ENCODE data around the gene SPAG17. TPM values are rescaled to one million over a fixed set of nuclear protein-coding genes. Genes with fewer than 3 reads are reported as not detected.
A peak's percentile ranks its signal among the peaks of the same experiment; 100 is the strongest.

SPAG17 gene
- total RNA-seq, 1 donor = 0.09 TPM

DNA sequence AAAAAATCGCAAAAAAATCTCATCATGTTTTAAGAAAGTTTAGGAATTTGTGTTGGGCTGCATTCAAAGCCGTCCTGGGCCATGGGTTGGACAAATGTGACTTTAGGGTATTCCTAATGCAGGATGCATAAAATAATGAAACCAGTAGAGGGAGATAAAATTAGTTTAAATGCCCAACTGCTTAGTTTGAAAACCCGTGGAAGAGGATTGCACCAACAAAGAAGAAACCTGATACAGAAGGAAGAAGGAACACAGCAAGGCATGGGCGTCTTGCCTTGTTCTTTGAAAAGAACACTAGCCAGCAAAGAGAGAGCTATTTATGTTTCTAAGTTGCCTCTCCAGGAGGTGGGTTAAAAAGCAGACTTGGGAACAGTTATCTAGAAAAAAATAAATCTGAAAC is 217.6 kb downstream of the SPAG17 start:
- H3K4me3 ChIP-seq (ENCODE audit: low read depth, low read length) = no peak overlapping the region
- TF ChIP-seq, protein P1, sequence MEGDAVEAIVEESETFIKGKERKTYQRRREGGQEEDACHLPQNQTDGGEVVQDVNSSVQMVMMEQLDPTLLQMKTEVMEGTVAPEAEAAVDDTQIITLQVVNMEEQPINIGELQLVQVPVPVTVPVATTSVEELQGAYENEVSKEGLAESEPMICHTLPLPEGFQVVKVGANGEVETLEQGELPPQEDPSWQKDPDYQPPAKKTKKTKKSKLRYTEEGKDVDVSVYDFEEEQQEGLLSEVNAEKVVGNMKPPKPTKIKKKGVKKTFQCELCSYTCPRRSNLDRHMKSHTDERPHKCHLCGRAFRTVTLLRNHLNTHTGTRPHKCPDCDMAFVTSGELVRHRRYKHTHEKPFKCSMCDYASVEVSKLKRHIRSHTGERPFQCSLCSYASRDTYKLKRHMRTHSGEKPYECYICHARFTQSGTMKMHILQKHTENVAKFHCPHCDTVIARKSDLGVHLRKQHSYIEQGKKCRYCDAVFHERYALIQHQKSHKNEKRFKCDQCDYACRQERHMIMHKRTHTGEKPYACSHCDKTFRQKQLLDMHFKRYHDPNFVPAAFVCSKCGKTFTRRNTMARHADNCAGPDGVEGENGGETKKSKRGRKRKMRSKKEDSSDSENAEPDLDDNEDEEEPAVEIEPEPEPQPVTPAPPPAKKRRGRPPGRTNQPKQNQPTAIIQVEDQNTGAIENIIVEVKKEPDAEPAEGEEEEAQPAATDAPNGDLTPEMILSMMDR (IDR thresholded peaks at IDR 0.05; ENCODE audit: insufficient read depth, low read length) = peak; percentile 30
- peak; percentile 71 for DNase-seq (ENCODE audit: low read depth)

DNA sequence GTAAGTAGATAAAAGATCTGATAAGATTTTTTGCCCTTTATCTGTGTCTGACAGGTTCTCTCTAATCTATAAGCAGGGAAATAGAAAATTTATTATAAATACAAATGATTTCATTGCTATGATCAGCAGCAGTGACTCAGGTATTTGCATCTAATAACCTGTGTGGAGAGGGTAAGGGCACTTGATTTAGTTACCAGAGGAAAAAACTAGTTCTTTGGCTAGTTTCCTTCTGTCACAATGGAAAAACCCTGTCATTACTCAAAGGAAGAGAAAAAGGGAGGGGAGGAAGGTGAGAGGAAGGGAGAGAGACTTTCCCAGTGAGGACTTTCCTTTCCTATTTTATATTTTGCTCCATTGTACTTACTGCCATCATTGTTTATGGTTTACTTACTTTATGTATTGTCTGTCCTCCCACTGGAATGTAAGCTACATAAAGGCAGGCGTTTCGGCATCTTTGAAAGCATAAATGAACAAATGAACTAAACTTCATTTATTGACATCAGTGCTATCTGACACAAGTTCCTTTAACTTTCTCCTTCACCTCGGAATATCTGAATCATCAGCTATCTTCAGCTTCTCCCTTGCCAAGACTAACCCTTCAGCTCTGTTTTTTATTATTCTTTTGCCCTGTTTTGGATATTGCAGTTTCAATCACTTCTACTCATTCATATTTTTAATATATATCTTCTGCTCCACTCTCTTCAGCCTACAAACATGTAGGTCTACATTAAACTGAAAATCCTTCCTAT is 220.6 kb downstream of the SPAG17 start:
- peak; percentile 60 for DNase-seq (ENCODE audit: low read depth)

DNA sequence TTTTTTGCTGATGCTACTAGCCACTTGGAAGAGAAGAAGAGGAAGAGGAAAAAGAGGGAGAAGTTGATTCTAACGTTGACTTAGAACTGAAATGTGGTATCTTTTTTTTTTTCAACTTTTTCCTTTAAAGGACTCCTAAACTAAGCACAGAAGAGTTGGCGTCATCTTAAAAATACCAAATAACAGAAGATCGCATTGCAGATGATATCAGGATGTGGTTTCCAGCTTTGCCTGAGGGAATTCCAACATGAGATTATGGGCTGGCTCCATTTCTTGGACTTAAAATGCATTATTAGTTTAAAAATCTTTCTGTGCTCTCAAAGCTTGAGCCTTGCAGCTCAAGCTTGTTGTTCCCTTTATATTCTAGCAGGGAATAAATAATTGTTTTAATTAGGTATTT is 225.7 kb downstream of the SPAG17 start:
- no peak overlapping the region for H3K4me3 ChIP-seq (ENCODE audit: low read depth, low read length)
- TF ChIP-seq, protein P1 (IDR thresholded peaks at IDR 0.05; ENCODE audit: insufficient read depth, low read length) = no peak
- DNase-seq (ENCODE audit: low read depth) = peak; percentile 58

More for the DNA sequence above, 220.6 kb downstream of the SPAG17 start:
- TF ChIP-seq, protein P1 (IDR thresholded peaks at IDR 0.05; ENCODE audit: insufficient read depth, low read length) = no peak
- no peak overlapping the region for H3K4me3 ChIP-seq (ENCODE audit: low read depth, low read length)

DNA sequence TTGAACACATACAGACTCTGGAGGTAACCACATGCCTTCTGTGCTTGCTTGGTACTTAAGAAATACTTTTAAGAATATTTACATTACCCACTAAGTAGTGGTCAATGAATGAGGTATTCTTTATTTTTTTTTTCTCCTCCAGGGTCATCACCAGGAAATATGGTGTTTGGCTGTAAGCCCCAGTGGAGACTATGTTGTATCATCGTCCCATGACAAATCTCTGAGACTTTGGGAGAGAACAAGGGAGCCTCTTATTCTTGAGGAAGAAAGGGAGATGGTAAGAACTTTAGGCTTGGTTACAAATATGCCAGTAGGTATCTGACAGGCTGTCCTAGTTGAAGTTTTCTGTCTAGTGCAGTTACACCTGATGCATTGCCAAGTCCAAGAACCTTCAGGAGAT is 232.6 kb downstream of the SPAG17 start:
- no peak overlapping the region for H3K4me3 ChIP-seq (ENCODE audit: low read depth, low read length)
- TF ChIP-seq, protein P1 (IDR thresholded peaks at IDR 0.05; ENCODE audit: insufficient read depth, low read length) = no peak
- DNase-seq (ENCODE audit: low read depth) = no peak

DNA sequence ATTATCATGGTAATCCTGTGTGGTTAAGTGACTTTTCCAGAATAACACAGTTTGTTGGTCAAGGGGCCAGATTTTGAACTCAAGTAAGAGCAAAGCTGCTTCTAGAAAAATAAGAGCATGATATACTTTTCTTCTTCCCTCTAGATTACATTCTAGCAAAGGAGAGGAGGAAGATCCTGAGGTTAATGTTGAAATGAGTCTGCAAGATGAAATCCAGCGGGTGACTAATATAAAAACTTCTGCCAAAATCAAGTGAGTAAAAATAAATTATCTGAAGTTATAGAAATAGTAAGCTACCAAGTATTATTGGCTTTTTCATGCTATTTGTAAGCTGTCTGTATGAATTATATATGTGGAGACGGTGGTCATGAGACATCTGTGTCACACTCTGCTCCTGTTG is 242.7 kb downstream of the SPAG17 start:
- TF ChIP-seq, protein P1 (IDR thresholded peaks at IDR 0.05; ENCODE audit: insufficient read depth, low read length) = no peak
- H3K4me3 ChIP-seq (ENCODE audit: low read depth, low read length) = no peak overlapping the region
- peak; percentile 62 for DNase-seq (ENCODE audit: low read depth)

DNA sequence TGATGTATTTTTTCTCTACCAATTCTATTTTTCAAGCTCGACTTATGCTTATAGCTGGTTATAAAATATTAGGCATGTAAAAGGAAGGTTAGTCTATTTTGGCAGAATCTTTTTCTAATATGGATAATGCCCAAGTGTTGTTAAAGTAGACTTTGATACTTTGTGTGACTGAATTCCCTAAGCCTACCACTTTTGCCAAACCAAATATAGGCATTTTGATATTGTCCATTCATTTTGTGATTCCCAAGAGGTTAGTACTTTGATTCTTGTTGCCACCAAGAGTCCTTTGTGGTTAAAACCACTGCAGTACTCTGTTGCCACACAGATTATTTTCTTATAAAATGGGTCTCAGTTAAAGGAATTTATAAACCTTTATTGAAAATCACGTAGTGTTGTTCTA is 251.3 kb downstream of the SPAG17 start:
- H3K4me3 ChIP-seq (ENCODE audit: low read depth, low read length) = no peak overlapping the region
- TF ChIP-seq, protein P1 (IDR thresholded peaks at IDR 0.05; ENCODE audit: insufficient read depth, low read length) = no peak
- no peak for DNase-seq (ENCODE audit: low read depth)

DNA sequence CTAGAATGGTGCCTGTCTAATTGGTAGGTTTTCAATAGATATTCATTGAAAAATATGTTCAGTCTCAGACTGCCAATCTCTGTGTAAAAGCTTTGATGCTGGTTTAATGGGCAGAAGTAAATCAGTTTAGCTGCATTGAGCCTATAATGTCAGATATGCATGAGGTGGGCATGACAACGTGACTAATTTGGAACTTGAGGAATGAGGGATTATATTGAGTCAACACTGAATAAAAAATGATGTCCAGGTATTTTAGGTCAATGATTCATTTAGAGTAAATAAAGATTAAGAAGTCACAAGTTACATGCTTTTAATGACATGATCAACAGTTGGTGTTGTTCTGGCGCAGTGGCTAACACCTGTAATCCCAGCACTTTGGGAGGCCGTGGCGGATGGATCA is 252.5 kb downstream of the SPAG17 start:
- H3K4me3 ChIP-seq (ENCODE audit: low read depth, low read length) = no peak overlapping the region
- TF ChIP-seq, protein P1 (IDR thresholded peaks at IDR 0.05; ENCODE audit: insufficient read depth, low read length) = no peak
- no peak for DNase-seq (ENCODE audit: low read depth)
